Epidermal melanocyte (primary cell): ENCODE results near the gene OR6B3.
"Not testable (repeated sequence)": the region's sequence is repeated elsewhere in the genome, so short reads cannot be mapped to it uniquely, and the experiment has no call there.

Experiments
- DNase-seq: peaks from one replicate; pipeline ENCODE4 v3.0.0; 2011; ENCODE audit warnings: low spot score; ENCODE audit not compliant: insufficient read length

OR6B3 gene

DNA sequence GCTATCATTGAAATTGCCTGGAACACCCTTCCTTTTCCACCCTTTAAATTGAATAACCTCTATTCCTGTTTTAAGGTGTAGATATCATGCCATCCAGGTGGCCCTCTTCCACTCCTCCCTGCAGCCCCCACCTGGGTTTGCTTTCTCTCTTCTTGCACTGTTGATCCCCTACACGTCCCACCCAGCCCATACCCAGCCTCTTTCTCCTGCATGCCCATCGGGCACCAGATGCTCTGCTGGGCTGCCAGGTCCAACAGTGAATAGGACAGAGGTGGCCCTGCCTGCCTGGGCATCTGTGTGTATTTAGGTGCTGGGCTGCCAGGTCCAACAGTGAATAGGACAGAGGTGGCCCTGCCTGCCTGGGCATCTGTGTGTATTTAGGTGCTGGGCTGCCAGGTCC is 9.2 kb downstream of the OR6B3 start:
- DNase-seq = not testable (repeated sequence)

DNA sequence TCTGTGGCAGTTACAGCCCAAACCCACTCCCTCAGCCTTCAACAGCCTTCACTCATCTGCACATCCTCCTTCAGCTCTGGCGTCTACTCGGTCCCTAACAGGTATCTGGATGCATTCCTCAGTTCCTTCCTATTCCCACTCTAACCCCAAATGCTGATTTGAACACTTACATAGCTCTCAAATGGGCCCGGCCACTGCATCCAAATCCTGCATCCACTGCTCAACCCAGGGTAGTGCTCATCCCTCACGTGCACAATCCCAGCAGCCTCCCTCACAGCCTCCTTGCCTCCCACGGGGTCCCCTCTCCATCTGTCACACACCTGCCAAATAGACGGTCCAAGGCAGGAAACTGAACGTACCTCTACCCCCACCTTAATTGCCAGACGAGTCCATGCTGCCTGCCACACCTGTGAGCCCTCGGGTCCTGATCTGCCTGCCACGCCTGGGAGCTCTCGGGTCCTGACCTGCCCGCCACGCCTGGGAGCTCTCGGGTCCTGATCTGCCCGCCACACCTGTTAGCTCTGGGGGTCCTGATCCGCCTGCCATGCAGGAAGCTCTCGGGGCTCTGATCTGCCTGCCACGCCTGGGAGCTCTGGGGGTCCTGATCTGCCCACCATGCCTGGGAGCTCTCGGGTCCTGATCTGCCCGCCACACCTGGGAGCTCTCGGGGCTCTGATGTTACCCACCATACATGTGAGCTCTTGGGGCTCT is 9.9 kb downstream of the OR6B3 start:
- DNase-seq = no peak

DNA sequence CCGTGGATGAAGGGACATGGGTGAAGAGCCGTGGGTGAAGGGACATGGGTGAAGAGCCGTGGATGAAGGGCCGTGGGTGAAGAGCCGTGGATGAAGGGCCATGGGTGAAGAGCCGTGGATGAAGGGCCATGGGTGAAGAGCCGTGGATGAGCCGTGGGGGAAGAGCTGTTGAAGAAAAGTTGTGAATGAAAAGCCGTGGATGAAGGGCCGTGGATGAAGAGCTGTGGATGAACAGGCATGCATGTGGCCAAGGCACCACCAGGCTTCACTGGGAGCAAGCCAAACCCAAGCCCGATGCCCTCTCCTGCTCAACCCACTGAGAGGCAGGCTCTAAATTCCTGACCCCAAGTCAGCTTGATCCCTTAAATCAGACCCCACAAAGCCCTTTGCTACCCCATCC is 10.6 kb downstream of the OR6B3 start:
- DNase-seq = no peak

DNA sequence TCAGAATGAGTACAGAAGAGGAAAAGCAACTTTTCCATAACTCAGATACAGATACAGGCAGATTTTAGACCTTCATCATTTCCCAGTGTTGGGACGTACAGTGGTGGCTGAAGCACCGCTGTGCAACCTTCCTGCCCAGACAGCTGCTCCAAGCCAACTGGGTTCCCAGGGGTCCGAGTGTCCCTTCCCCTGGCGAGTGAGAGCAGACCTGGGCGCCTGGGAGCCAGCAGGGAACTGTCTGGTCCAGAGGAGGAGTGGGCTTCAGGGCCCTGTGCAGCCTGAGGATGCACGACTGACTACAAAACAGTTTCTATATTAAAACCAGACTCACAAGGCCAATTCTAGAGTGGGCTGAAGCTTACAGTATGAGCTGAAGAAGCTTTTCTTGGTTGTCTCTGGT is 12.0 kb downstream of the OR6B3 start:
- DNase-seq = no peak

GRCh38 chr2:240037358-240037757 is 16.0 kb downstream of the OR6B3 start:
- DNase-seq = no peak

DNA sequence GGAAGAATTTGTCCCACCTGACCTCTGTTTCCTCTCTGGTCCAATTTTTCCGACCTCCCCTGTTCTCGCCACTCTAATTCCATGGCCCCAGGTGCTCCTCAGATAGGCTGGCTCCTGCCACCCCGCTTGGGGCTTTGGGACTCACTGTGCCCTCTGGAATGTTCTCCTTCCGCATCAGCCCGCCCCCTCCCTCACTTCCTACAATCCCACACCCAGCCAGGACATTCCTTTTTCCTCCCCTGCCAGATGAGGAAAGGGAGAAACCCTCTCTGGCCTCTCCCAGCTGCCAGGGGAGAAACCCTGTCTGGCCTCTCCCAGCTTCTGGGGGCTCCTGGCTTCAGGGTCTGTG is 20.0 kb downstream of the OR6B3 start:
- DNase-seq = no peak

DNA sequence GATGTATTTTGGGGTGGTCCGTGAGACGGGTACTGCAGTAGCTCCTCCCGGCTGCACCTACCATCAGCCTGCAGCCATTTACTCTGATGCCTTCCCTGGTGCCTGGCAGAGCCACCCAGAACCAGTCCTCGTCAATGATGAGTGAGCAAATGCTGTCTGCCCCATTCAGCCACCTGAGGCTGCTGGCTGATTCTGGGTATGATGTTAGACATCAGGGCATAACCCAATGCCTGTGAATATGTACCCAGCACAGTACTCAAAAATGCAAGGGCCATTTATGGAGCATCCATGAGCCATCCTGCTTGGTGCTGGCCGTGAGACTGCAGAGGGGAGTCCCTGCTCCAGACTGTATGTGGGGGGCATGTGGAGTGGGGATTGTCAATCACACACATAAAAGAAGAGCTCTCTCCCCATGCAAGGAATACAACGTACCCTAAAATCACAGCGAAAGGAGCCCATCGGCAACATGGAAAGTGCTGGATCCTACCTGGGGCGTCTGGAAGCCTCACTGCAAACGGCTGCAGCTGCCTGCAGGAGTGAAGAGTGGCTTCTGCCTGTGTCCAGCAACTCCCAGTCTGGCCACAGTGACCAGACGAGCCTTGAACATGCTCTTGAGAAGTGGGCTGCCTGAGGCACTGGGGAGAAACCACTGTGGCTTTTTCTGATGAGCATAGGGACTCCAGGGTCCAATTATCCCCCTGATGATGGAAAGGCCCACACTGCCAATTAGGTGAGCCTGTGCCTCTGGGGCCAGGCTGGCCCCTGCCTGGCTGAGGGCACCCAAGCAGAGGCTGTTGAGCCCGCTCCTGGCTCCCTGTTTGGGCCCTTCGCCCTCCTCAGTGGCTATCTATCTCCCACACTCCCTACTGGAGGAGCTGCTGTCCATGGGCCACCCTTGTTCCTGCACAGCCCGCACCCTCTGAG is 20.7 kb downstream of the OR6B3 start:
- DNase-seq = no peak

DNA sequence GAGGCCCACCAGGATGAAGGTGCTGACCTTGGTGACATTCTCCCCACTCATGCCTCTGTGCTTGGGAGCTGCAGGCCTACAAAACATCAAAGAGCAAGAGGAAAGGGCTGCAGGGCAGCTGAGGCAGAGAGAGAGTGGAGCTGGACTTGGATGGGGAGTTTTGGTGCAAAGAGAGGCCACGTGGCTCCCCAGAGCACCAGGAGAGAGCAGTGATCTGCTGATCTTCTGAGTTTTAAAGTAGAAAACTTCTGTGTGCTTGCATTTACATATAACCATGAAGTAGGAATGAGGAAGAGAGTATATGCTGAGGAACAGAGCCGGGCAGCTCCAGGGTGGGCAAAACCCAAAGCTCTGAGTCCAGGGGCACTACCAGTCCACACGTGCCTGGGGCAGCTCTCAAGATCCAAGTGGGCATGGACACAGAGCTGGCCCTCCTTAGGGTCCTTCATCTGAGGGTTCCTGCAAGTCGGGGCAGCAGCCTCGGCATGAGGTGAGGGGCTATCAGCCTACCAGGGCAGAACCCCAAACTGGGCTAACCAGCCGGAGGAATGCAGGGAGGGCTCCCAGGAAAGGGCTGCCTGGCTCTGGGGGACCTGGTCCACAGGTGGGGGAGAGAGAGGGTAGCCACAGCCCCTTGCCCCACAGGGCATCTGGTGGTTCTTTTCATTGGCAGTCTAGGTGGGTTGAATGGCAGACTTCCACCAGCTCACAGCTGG is 22.8 kb downstream of the OR6B3 start, which contains the start of gene OR6B2:
Gene OR6B2 (minus strand): TSS at position 51 of the 716 bp plus-strand sequence. CDS start 0 bp downstream, at position 51.
- no peak for DNase-seq

DNA sequence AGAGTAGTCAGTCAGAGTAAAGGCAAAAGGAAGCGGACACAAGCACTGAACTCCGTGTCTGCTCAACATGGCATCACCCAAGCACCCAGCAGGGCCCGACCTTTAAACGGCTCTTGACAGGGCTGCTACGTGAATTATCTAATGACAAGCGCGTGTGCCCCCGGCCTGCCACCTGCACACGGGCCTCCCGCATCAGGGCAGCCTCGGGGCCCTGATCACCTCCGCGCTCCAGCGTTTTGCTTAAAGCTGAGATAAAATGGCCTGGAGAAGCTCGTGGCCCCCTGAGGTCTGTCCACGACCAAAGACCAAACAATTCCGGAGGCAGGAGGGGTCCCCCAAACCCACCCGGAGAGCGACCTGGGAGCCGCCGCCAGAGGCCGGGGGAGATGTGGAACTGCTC is 28.6 kb downstream of the OR6B3 start:
- no peak for DNase-seq

DNA sequence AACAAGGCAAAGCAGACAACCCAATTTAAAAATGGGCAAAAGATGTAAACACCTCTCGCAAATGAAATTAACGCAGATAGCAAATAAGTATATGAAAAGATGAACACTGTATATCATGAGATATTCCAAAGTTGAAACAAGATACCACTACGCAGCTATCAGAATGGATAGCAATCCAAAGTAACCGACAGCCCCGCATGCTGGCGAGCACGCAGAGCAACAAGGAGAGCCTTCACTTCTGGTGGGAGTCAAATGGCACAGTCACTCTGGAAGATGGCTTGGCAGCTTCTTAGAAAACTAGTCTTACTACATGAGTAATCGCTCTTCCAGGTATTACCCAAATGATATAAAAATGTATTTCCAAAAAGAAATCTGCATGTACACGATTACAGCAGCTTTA is 29.5 kb downstream of the OR6B3 start:
- DNase-seq = no peak

DNA sequence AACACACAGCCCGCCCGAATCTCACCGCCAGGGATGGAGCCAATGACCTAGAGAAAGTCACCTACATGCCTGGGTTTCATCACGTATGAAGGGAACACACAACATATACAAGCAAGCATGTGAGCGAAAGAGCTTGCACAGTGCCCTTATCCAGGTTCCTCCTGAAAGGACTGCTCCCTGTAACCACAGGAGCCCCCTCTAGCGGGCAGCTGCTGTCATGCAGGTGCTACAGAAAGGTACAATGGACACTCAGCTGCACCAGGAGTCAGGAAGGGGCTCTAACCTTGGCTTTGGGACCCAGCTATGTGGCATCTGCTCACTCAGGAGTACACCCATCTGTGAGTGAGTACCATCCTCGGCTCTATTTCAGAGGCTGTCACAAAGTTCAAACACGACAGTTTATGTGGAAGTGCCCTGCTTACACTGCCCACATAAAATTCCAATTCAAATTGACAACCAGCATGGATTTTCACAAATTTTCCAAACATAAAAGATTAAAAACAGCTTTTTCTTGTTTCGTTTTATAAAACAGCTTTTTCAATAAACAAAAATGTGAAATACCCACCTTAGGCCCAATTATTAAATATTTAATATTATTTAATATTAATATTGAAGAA is 31.7 kb downstream of the OR6B3 start:
- DNase-seq = peak; percentile 81

- no peak for DNase-seq
These were observed 35.1 kb downstream of the OR6B3 start for GRCh38 chr2:240018071-240018750.

DNA sequence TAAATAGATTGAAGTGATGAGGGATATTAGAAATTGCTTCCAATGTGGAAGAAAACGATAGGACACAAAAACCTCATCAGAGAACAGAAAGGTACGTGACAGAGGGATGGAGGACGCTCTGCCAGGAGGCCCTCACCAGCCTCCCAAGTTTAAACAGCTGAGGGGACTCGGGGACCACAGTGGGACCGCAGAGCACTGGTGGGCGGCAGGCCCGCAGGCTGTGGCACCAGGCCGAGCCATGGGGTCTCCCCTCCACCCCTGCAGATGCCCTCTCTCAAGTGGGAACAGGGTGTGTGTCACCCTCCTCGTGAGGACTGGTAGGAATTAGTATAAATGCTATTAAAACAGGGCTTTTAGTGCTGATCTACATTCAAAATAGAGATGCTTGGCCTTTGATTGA is 39.0 kb downstream of the OR6B3 start:
- no peak for DNase-seq

GRCh38 chr2:240013343-240013742 is 40.0 kb downstream of the OR6B3 start:
- DNase-seq = no peak

GRCh38 chr2:240002983-240003382 is 50.3 kb downstream of the OR6B3 start:
- no peak for DNase-seq

GRCh38 chr2:240000671-240001070 is 52.6 kb downstream of the OR6B3 start:
- no peak for DNase-seq

GRCh38 chr2:239997686-239998409 is 55.5 kb downstream of the OR6B3 start:
- DNase-seq = no peak
